Measurements from ENCODE around the gene PTGFRN. TPM values are rescaled to one million over a fixed set of nuclear protein-coding genes. Genes with fewer than 3 reads are reported as not detected.
A peak's percentile ranks its signal among the peaks of the same experiment; 100 is the strongest.

PTGFRN gene
- total and polyA plus RNA-seq, 9 of the 15 experiments (the other 6 are each of a cell fraction or from before 2014, with no cell fraction given): 17.3 to 33.1 (median 25.7) TPM

DNA sequence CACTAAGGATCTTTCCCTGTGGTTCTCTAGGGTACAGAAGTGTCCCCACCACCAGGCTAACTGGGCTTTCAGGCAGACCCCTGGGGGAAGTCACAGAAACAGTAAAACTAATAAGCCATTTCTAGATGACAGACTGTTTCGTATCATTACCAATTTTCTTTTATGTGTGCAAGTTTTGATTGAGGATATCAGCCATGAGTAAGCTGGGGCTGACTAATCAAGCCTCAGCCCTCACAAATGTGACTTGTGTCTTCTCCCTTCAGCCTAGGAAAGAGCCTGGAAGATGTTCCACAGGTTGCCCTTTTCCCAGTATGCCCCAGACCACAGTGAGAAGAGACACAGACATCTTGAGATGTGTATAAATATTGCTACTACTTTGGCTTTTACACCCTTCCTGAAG lies 10.5 kb downstream of the PTGFRN start:
- intact Hi-C loops (cut with micrococcal nuclease) (no loop called here), in situ Hi-C loops (cut with MboI) (no loop called here)
- Histone ChIP-seq H3K36me3 (ENCODE audit: control insufficient read depth, insufficient read depth, low read length) (peaks cover 6% of the 10 kb centered on the region; the same call in 2 of the 3 replicates), H3K4me1 (replicated peaks in 1 of 2; ENCODE audit: control insufficient read depth in 2 of 2, insufficient read depth in 2 of 2, low read length in 2 of 2) (peaks cover 24 to 57% of the 10 kb centered on the region in 2 experiments), H3K79me2 (ENCODE audit: control insufficient read depth, insufficient read depth, low read length) (peaks cover 68% of the 10 kb centered on the region), H3K9me3 (replicated peaks; ENCODE audit: control insufficient read depth, insufficient read depth, low read depth, low read length) (no peaks in the 10 kb centered on the region), H3K9ac (ENCODE audit: insufficient read depth in 1 of 2, low read depth in 2 of 2, low read length in 2 of 2) (peak overlapping the region in 1 of 2 experiments; percentile 27; a peak in 1 of 4 replicates), H4K20me1 (replicated peaks; ENCODE audit: control insufficient read depth, insufficient read depth, low read length) (no peaks in the 10 kb centered on the region), H3K27ac (ENCODE audit: extremely low read depth, low read depth, low read length) (no peak overlapping the region), H3K4me2 (ENCODE audit: insufficient read depth, low read length) (no peak overlapping the region), H2AFZ (ENCODE audit: low read depth, low read length) (no peak overlapping the region), H3K4me3 (no peak overlapping the region), H3K27me3 (ENCODE audit: control insufficient read depth in 2 of 2, insufficient read depth in 2 of 2, low read length in 2 of 2) (no peaks in the 10 kb centered on the region), H3K9me1 (ENCODE audit: control insufficient read depth, insufficient read depth, low read length) (peaks cover 7% of the 10 kb centered on the region)
- no peak for DNase-seq (ENCODE audit: extremely low read depth in 1 of 4, low spot score in 3 of 4)
- ChIA-PET CTCF (ENCODE audit: low intra/inter-chr PET ratio) (interaction anchor here (0.6 to 1.5 kb wide), 3 partner anchors 103 to 762 kb away, joined by 3 to 10 read pairs (median 3); no protein-coding TSS in a partner anchor), POLR2A (interaction anchor here (0.9 to 3.3 kb wide), 3 partner anchors 9 to 41 kb away, joined by 3 to 15 read pairs (median 9); partner anchors contain the start of gene PTGFRN)
- no TSS peak for BruUV-seq (replicated peaks)
- TF ChIP-seq TAF1 (IDR thresholded peaks at IDR 0.05; ENCODE audit: control insufficient read depth, extremely low read depth, insufficient read depth, low read length, severe bottlenecking) (no peak), EGR1 (conservative IDR thresholded peaks at IDR 0.05) (no peak), FOSL1 (tag; conservative IDR thresholded peaks at IDR 0.05) (peak; percentile 35; the same call in 1 of the 2 replicates), ADNP (tag; IDR thresholded peaks at IDR 0.05) (no peak), TRIM28 (IDR thresholded peaks at IDR 0.05) (no peak)
- TF ChIP-seq, protein P1, sequence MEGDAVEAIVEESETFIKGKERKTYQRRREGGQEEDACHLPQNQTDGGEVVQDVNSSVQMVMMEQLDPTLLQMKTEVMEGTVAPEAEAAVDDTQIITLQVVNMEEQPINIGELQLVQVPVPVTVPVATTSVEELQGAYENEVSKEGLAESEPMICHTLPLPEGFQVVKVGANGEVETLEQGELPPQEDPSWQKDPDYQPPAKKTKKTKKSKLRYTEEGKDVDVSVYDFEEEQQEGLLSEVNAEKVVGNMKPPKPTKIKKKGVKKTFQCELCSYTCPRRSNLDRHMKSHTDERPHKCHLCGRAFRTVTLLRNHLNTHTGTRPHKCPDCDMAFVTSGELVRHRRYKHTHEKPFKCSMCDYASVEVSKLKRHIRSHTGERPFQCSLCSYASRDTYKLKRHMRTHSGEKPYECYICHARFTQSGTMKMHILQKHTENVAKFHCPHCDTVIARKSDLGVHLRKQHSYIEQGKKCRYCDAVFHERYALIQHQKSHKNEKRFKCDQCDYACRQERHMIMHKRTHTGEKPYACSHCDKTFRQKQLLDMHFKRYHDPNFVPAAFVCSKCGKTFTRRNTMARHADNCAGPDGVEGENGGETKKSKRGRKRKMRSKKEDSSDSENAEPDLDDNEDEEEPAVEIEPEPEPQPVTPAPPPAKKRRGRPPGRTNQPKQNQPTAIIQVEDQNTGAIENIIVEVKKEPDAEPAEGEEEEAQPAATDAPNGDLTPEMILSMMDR (IDR thresholded peaks at IDR 0.05 in 2 of 3, conservative IDR thresholded peaks at IDR 0.05 in 1 of 3; ENCODE audit: insufficient read depth in 2 of 3, low read depth in 1 of 3, low read length in 3 of 3): 0 out of 6 replicates have a peak, but pooled peaks of 1 of the 3 experiments have one; percentile 2
- FAIRE-seq: no peak
- no peak for ATAC-seq
- 69% methylated on average over 1 of the region's 1 CpG for WGBS (ENCODE audit: insufficient coverage, low coverage, missing lambda C conversion rate)
